Measurements from ENCODE around the gene TBC1D8.

DNA sequence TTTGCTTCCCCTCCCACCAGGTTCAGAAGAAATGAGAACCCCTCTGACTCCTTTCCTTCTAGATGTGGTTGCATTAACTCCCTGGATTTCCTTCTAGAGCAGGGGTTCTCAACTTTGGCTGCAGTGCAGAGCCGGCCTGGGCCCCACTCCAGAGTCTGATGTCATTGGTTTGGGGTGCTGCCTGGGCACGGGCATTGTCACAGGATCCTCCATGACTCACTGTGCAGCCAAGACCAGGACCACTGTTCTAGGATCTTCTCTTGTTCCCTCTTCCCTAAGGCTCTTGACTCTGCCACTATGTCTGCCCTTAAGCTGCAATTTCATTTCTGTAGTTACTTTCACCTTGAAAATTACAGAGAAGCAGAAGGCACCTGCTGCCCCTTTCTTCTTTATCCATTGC is 31.8 kb downstream of the TBC1D8 start:
- TF ChIP-seq, protein P1, sequence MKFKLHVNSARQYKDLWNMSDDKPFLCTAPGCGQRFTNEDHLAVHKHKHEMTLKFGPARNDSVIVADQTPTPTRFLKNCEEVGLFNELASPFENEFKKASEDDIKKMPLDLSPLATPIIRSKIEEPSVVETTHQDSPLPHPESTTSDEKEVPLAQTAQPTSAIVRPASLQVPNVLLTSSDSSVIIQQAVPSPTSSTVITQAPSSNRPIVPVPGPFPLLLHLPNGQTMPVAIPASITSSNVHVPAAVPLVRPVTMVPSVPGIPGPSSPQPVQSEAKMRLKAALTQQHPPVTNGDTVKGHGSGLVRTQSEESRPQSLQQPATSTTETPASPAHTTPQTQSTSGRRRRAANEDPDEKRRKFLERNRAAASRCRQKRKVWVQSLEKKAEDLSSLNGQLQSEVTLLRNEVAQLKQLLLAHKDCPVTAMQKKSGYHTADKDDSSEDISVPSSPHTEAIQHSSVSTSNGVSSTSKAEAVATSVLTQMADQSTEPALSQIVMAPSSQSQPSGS (CRISPR knock-in tag; IDR thresholded peaks at IDR 0.05), result no peak
- no peak for TF ChIP-seq PHF20 (IDR thresholded peaks at IDR 0.05; ENCODE audit: partially characterized antibody)
- TF ChIP-seq GABPA (tag; conservative IDR thresholded peaks at IDR 0.05; ENCODE audit: low read depth), result no peak
- no peak for TF ChIP-seq ZFP36 (IDR thresholded peaks at IDR 0.05; ENCODE audit: low read depth, low read length, partially characterized antibody)
- TF ChIP-seq, protein P2, sequence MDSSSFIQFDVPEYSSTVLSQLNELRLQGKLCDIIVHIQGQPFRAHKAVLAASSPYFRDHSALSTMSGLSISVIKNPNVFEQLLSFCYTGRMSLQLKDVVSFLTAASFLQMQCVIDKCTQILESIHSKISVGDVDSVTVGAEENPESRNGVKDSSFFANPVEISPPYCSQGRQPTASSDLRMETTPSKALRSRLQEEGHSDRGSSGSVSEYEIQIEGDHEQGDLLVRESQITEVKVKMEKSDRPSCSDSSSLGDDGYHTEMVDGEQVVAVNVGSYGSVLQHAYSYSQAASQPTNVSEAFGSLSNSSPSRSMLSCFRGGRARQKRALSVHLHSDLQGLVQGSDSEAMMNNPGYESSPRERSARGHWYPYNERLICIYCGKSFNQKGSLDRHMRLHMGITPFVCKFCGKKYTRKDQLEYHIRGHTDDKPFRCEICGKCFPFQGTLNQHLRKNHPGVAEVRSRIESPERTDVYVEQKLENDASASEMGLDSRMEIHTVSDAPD (CRISPR knock-in tag; IDR thresholded peaks at IDR 0.05), result no peak
- TF ChIP-seq TRIM28 (IDR thresholded peaks at IDR 0.05), result no peak
- TF ChIP-seq, protein P3, sequence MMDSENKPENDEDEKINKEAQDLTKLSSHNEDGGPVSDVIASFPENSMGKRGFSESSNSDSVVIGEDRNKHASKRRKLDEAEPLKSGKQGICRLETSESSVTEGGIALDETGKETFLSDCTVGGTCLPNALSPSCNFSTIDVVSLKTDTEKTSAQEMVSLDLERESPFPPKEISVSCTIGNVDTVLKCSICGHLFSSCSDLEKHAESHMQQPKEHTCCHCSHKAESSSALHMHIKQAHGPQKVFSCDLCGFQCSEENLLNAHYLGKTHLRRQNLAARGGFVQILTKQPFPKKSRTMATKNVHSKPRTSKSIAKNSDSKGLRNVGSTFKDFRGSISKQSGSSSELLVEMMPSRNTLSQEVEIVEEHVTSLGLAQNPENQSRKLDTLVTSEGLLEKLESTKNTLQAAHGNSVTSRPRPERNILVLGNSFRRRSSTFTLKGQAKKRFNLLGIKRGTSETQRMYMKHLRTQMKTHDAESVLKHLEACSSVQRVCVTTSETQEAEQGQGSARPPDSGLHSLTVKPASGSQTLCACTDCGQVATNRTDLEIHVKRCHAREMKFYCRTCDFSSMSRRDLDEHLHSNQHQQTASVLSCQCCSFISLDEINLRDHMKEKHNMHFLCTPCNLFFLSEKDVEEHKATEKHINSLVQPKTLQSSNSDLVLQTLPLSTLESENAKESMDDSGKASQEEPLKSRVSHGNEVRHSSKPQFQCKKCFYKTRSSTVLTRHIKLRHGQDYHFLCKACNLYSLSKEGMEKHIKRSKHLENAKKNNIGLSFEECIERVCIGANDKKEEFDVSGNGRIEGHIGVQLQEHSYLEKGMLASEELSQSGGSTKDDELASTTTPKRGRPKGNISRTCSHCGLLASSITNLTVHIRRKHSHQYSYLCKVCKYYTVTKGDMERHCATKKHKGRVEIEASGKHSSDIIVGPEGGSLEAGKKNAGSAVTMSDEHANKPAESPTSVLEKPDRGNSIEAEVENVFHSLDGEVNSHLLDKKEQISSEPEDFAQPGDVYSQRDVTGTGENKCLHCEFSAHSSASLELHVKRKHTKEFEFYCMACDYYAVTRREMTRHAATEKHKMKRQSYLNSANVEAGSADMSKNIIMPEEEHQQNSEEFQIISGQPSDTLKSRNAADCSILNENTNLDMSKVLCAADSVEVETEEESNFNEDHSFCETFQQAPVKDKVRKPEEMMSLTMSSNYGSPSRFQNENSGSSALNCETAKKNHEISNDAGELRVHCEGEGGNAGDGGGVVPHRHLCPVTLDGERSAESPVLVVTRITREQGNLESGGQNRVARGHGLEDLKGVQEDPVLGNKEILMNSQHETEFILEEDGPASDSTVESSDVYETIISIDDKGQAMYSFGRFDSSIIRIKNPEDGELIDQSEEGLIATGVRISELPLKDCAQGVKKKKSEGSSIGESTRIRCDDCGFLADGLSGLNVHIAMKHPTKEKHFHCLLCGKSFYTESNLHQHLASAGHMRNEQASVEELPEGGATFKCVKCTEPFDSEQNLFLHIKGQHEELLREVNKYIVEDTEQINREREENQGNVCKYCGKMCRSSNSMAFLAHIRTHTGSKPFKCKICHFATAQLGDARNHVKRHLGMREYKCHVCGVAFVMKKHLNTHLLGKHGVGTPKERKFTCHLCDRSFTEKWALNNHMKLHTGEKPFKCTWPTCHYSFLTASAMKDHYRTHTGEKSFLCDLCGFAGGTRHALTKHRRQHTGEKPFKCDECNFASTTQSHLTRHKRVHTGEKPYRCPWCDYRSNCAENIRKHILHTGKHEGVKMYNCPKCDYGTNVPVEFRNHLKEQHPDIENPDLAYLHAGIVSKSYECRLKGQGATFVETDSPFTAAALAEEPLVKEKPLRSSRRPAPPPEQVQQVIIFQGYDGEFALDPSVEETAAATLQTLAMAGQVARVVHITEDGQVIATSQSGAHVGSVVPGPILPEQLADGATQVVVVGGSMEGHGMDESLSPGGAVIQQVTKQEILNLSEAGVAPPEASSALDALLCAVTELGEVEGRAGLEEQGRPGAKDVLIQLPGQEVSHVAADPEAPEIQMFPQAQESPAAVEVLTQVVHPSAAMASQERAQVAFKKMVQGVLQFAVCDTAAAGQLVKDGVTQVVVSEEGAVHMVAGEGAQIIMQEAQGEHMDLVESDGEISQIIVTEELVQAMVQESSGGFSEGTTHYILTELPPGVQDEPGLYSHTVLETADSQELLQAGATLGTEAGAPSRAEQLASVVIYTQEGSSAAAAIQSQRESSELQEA (IDR thresholded peaks at IDR 0.05; ENCODE audit: low read depth), result no peak

Measured in K562 (cell line).